ENCODE results near the gene DUSP22. TPM values are rescaled to one million over a fixed set of nuclear protein-coding genes. Genes with fewer than 3 reads are reported as not detected.

Gene DUSP22
- total RNA-seq, 1 donor = 37.7 TPM

Other genes starting within 250 kb of the DUSP22 start
- gene IRF4, start 99.3 kb downstream of the DUSP22 start, total RNA-seq = 41.3 TPM

Data from mononuclear cell (primary cell).